H54 (cell line): ENCODE measurements around the gene HNF4A.
"Not testable (repeated sequence)": the region's sequence is repeated elsewhere in the genome, so short reads cannot be mapped to it uniquely, and the experiment has no call there.

Experiments
- DNase-seq: peaks from one replicate; pipeline ENCODE4 v3.0.0; 2011; ENCODE audit warnings: low spot score, mixed read lengths; ENCODE audit not compliant: insufficient read length
- FAIRE-seq: peaks from 3 replicates; lab custom pipeline; 2011; peaks lifted over from hg19 to GRCh38; lab: Jason Lieb, UNC
- POLR2A ChIP-seq: IDR thresholded peaks from 2 replicates; pipeline ENCODE4 v1.6.1; 2011; ENCODE audit warnings: low read depth, mild to moderate bottlenecking, low read length

The HNF4A gene

GRCh38 chr20:44355498-44356352, at the start of gene HNF4A:
HNF4A (plus strand) TSS chr20:44355699; CDS start chr20:44355805, 106 bp downstream.
- FAIRE-seq (no peak), DNase-seq (no peak)
- no peak for TF ChIP-seq POLR2A

GRCh38 chr20:44306927-44307326, 48.6 kb upstream of the HNF4A start:
- DNase-seq (no peak), FAIRE-seq (no peak)
- TF ChIP-seq POLR2A: no peak

- DNase-seq: peak; percentile 47
- FAIRE-seq: no peak
- no peak for TF ChIP-seq POLR2A
These were observed 45.5 kb upstream of the HNF4A start for GRCh38 chr20:44309763-44310663.

DNA sequence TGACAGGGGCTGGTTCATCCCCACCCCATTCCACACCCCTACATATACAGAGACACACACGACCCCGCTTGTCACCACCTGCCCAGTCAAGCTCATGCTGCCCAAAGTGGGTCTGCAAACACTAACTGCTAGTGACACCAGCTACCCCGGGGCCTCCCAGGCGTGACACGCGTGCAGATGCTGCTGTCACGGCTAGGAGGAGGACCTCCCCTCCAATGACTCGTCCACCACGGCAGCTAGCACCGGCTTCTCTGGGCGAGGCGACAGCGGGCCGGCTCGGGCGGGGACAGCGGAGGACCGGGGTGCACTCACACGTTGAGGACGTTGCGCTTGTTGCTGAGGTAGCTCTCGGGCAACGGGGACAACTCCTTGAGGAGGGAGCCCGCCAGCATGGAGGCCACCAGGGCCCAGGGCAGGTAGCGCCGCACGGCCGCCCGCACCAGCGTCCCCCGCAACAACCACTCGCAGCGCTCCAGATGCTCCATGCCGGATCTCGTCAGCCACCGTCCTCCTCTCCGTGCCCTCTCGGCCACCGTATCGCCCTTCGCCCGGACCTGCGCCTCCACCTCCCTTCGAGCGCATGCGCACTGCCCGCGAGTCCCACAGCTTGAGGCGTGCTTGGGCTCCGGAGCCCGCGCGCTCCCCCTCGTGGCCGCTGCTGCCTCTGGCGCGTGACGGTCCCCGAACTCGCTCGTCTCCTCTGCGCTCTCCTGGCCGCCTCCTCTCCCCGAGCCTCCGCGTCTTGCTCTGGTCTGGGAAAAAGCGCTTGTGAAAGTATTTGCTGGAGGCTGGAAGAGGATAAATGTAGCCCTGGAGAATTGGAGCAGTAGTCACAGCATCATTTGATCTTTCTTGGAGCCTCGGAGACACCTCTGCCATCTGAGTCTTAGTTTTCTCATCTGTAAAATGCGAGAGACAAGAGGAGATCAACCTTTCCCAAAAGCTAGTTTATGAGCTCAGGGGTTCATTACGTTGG, 44.5 kb upstream of the HNF4A start, which contains the start of gene FITM2:
FITM2 (minus strand) TSS at position 539 of the 976 bp plus-strand sequence; CDS start at position 485, 54 bp downstream.
- FAIRE-seq (no peak), DNase-seq (peak; percentile 99)
- TF ChIP-seq POLR2A: peak; percentile 96

DNA sequence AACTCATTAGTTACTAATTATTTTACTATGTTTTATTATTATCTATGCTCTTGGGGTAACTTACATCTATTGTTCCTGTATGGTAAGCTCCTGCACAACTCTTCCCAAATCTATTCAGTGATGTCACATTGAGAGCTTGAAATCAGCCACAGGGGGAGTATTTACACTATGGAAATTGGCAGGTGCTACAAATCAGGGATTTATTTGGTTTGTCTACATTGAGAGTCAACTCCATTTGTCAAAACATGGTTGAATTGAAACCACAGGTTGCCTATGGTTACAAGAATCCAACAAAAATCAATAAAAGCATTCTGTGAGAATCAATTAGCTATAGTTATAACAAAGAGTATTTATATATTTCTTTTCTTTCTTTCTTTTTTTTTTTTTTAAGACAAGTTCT, 40.6 kb upstream of the HNF4A start:
- no peak for FAIRE-seq
- DNase-seq: no peak

DNA sequence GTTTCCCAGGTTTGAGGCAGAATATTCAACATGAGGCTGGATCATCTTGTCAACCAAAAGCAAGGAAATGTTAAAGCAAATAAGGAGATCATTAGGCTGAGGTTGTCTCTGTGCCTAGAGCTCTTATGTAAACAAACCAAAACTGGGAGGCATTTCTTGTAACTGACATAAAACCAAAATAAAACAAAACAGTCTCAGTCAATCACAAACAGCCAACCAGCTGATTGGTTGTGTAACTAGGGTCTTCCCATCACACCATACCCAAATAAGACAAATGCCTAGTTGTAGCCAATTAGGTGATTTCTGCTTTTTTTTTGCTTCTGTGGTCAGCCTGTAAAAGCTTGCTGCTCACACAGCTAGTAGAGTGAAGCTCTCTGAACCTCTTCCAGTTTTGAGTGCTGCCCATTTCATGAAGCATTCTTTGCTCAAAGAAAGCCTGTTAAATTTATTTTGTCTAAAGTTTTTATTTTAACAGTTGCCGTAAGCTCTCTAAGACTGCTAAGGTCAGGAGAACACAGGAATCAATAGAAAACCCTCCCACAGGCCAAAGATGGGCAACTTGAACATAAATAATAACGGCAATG, 35.6 kb upstream of the HNF4A start:
- DNase-seq (no peak), FAIRE-seq (no peak)
- TF ChIP-seq POLR2A: no peak

More for the DNA sequence above, 40.6 kb upstream of the HNF4A start:
- no peak for TF ChIP-seq POLR2A

- no peak for TF ChIP-seq POLR2A
- FAIRE-seq: peak; percentile 77
- DNase-seq: peak; percentile 85
These were observed 31.2 kb upstream of the HNF4A start for GRCh38 chr20:44324343-44324742.

DNA sequence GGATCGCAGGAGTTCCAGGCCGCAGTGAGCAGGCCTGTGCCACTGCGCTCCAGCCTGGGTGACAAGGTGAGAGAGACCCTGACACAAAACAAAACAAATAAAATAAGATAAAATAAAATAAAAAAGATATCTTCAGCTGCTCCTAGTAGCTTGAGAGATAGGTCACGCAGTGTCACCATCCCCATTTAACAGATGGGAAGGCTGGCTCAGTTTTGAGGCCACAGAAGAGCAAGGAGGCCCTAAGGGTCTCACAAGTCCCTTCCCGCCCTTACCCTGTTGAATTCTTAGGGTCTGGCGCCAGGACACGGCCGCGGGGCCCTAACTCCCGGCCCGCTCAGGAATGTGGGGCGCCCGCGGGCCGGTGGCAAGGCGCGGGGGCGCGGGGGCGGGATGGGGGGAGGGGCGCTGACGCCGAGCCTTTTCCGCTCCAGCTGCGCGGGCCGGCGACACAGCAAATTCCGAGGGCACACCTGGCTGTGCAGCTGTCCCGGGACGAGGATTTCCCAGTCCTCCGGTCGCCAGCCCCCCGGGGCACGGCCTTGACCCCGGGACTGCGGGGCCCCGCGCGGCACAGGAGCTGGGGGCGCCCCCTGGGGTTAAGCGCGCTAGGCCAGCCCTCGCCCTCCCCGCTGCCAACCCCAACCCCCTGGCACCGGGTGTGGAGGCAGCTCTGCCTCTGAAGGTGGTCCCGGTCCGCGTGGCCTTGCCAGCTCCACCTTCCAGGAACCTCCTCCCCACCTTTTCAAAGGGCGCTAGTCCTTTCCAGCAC, 28.9 kb upstream of the HNF4A start:
- TF ChIP-seq POLR2A: no peak
- no peak for FAIRE-seq
- no peak for DNase-seq

DNA sequence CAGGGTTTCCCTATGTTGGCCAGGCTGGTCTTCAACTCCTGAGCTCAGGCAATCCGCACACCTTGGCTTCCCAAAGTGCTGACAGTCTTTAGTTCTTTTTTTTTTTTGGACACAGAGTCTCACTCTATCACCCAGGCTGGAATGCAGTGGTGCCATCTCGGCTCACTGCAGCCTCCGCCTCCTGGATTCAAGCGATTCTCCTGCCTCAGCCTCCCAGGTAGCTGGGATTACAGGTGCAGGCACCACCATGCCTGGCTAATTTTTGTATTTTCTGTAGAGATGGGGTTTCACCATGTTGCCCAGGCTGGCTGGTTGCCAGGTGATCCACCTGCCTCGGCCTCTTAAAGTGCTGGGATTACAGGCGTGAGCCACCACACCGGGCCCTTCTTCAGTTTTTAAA, 27.8 kb upstream of the HNF4A start:
- FAIRE-seq, DNase-seq: not testable (repeated sequence)

- FAIRE-seq (no peak), DNase-seq (no peak)
- TF ChIP-seq POLR2A: no peak
These were observed 27.1 kb upstream of the HNF4A start for GRCh38 chr20:44328428-44328827.

- FAIRE-seq (no peak), DNase-seq (no peak)
- no peak for TF ChIP-seq POLR2A
These were observed 24.3 kb upstream of the HNF4A start for GRCh38 chr20:44331201-44331600.

DNA sequence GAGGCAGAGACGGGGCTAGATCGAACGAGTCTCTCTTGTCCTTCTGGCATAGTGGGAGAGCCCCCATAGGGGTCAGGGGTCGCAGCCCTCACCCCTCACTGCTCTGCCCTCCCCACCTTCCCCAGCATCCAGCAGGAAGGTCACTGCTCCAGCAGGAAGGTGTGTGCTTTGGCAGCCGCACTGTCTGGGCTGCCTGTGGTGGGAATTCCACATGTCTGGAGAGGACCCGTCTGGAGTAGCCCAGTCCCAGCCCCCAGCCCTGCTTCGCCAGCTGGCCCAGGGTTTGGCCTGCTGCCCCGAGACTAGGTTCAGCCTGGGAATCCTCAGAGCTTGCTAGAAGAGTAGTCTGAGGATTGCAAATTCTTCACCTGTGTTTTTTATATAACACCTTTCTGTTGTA, 21.2 kb upstream of the HNF4A start:
- FAIRE-seq (no peak), DNase-seq (no peak)
- TF ChIP-seq POLR2A: no peak
